GM21528 (cell line): Measurements from ENCODE around the gene GSN.

Experiments
- ATAC-seq: cut with Tn5 transposase; IDR thresholded peaks from one replicate; pipeline ENCODE4 v1.9.1; 2021; ENCODE audit warnings: mild to moderate bottlenecking, moderate library complexity; ENCODE audit not compliant: unreplicated experiment, low FRiP score

Gene GSN

GRCh38 chr9:121299467-121300282 lies 31.7 kb downstream of the GSN start:
- ATAC-seq: no peak

GRCh38 chr9:121300283-121301119 lies 32.5 kb downstream of the GSN start:
- ATAC-seq: no peak

- ATAC-seq: no peak
These were observed 33.9 kb downstream of the GSN start for GRCh38 chr9:121301881-121302286.

- ATAC-seq: no peak
These were observed 34.4 kb downstream of the GSN start for GRCh38 chr9:121302341-121302740.

- ATAC-seq: no peak
These were observed 34.8 kb downstream of the GSN start for GRCh38 chr9:121302786-121303185.

- no peak for ATAC-seq
These were observed 35.8 kb downstream of the GSN start for GRCh38 chr9:121303456-121304451.

GRCh38 chr9:121304707-121305106 lies 36.7 kb downstream of the GSN start:
- ATAC-seq: no peak

- ATAC-seq: no peak
These were observed 37.5 kb downstream of the GSN start for GRCh38 chr9:121305269-121305994.

- no peak for ATAC-seq
These were observed 40.0 kb downstream of the GSN start for GRCh38 chr9:121307976-121308375.

GRCh38 chr9:121308765-121309164 lies 40.8 kb downstream of the GSN start:
- ATAC-seq: no peak

- no peak for ATAC-seq
These were observed 41.2 kb downstream of the GSN start for GRCh38 chr9:121309171-121309570.

- no peak for ATAC-seq
These were observed 42.0 kb downstream of the GSN start for GRCh38 chr9:121309833-121310425.

GRCh38 chr9:121310571-121310970 lies 42.6 kb downstream of the GSN start:
- no peak for ATAC-seq

- ATAC-seq: no peak
These were observed 44.2 kb downstream of the GSN start for GRCh38 chr9:121312169-121312568.

- no peak for ATAC-seq
These were observed 45.6 kb downstream of the GSN start for GRCh38 chr9:121313458-121314152.

GRCh38 chr9:121316378-121316777 lies 48.4 kb downstream of the GSN start:
- ATAC-seq: no peak

- ATAC-seq: no peak
These were observed 49.0 kb downstream of the GSN start for GRCh38 chr9:121316852-121317373.

- no peak for ATAC-seq
These were observed 50.0 kb downstream of the GSN start for GRCh38 chr9:121317737-121318630.
